Neuron (in vitro differentiated cells): ENCODE results near the gene KLKB1.
"Not testable (repeated sequence)": the region's sequence is repeated elsewhere in the genome, so short reads cannot be mapped to it uniquely, and the experiment has no call there.

Experiments
- H2AFZ ChIP-seq: one replicate; pipeline ENCODE4 v1.6.1; 2013; ENCODE audit warnings: low read depth, mild to moderate bottlenecking, inconsistent platforms, low read length, moderate library complexity
- H3K27me3 ChIP-seq: one replicate; pipeline ENCODE4 v1.6.1; 2013; ENCODE audit warnings: low read length; ENCODE audit not compliant: insufficient read depth
- H3K36me3 ChIP-seq: one replicate; pipeline ENCODE4 v1.6.1; 2013; ENCODE audit warnings: low read length; ENCODE audit not compliant: insufficient read depth
- H3K4me1 ChIP-seq: one replicate; pipeline ENCODE4 v1.6.1; 2013; ENCODE audit warnings: low read length; ENCODE audit not compliant: insufficient read depth
- H3K4me3 ChIP-seq: 2 replicates; pipeline ENCODE4 v1.5.1; 2013; ENCODE audit warnings: mild to moderate bottlenecking, low read length, moderate library complexity
- H3K9me3 ChIP-seq: one replicate; pipeline ENCODE4 v1.6.1; 2013; ENCODE audit warnings: low read length

The KLKB1 gene

GRCh38 chr4:186240452-186240847 lies 13.1 kb downstream of the KLKB1 start:
- H3K27me3 ChIP-seq: no peaks in the 10 kb centered on the region
- H3K4me3 ChIP-seq: no peak overlapping the region
- H3K9me3 ChIP-seq: no peaks in the 10 kb centered on the region
- no peaks in the 10 kb centered on the region for H3K36me3 ChIP-seq
- H2AFZ ChIP-seq: no peak overlapping the region
- H3K4me1 ChIP-seq: no peaks in the 10 kb centered on the region

GRCh38 chr4:186240848-186241491 lies 13.7 kb downstream of the KLKB1 start:
- H3K4me3 ChIP-seq: no peak overlapping the region
- no peaks in the 10 kb centered on the region for H3K27me3 ChIP-seq
- no peaks in the 10 kb centered on the region for H3K36me3 ChIP-seq
- no peak overlapping the region for H2AFZ ChIP-seq
- H3K9me3 ChIP-seq: no peaks in the 10 kb centered on the region
- H3K4me1 ChIP-seq: no peaks in the 10 kb centered on the region

- H3K4me1 ChIP-seq: no peaks in the 10 kb centered on the region
- H3K4me3 ChIP-seq: no peak overlapping the region
- H3K36me3 ChIP-seq: no peaks in the 10 kb centered on the region
- no peaks in the 10 kb centered on the region for H3K27me3 ChIP-seq
- H3K9me3 ChIP-seq: no peaks in the 10 kb centered on the region
- no peak overlapping the region for H2AFZ ChIP-seq
Observed at GRCh38 chr4:186241616-186242015, 14.3 kb downstream of the KLKB1 start.

- H3K36me3 ChIP-seq, H3K4me3 ChIP-seq, H3K9me3 ChIP-seq, H3K4me1 ChIP-seq, H3K27me3 ChIP-seq, H2AFZ ChIP-seq: not testable (repeated sequence)
Observed at GRCh38 chr4:186242031-186242430, 14.7 kb downstream of the KLKB1 start.

- Histone ChIP-seq H3K4me1 (no peaks in the 10 kb centered on the region), H3K9me3 (no peaks in the 10 kb centered on the region), H3K36me3 (no peaks in the 10 kb centered on the region), H3K27me3 (no peaks in the 10 kb centered on the region), H2AFZ (no peak overlapping the region), H3K4me3 (no peak overlapping the region)
Observed at GRCh38 chr4:186243331-186243730, 16.0 kb downstream of the KLKB1 start.

- peaks cover 2% of the 10 kb centered on the region for H3K4me1 ChIP-seq
- H3K36me3 ChIP-seq: no peaks in the 10 kb centered on the region
- no peak overlapping the region for H3K4me3 ChIP-seq
- no peaks in the 10 kb centered on the region for H3K9me3 ChIP-seq
- H2AFZ ChIP-seq: no peak overlapping the region
- H3K27me3 ChIP-seq: no peaks in the 10 kb centered on the region
Observed at GRCh38 chr4:186244835-186245234, 17.5 kb downstream of the KLKB1 start.

GRCh38 chr4:186247062-186247752 lies 19.9 kb downstream of the KLKB1 start:
- H3K4me3 ChIP-seq, H3K27me3 ChIP-seq, H3K36me3 ChIP-seq, H2AFZ ChIP-seq, H3K9me3 ChIP-seq: not testable (repeated sequence)
- H3K4me1 ChIP-seq: peaks cover 13% of the 10 kb centered on the region

GRCh38 chr4:186248643-186249042 lies 21.3 kb downstream of the KLKB1 start:
- Histone ChIP-seq H3K36me3 (no peaks in the 10 kb centered on the region), H3K9me3 (no peaks in the 10 kb centered on the region), H3K4me1 (peaks cover 13% of the 10 kb centered on the region), H3K4me3 (no peak overlapping the region), H3K27me3 (no peaks in the 10 kb centered on the region), H2AFZ (no peak overlapping the region)

GRCh38 chr4:186249785-186250754 lies 22.8 kb downstream of the KLKB1 start:
- Histone ChIP-seq H3K4me3 (no peak overlapping the region), H3K36me3 (no peaks in the 10 kb centered on the region), H3K27me3 (no peaks in the 10 kb centered on the region), H3K9me3 (no peaks in the 10 kb centered on the region), H2AFZ (no peak overlapping the region), H3K4me1 (peaks cover 13% of the 10 kb centered on the region)

- Histone ChIP-seq H3K4me3 (no peak overlapping the region), H3K36me3 (no peaks in the 10 kb centered on the region), H2AFZ (no peak overlapping the region), H3K27me3 (no peaks in the 10 kb centered on the region), H3K4me1 (peaks cover 13% of the 10 kb centered on the region), H3K9me3 (no peaks in the 10 kb centered on the region)
Observed at GRCh38 chr4:186250760-186251159, 23.5 kb downstream of the KLKB1 start.

GRCh38 chr4:186255122-186255521 lies 27.8 kb downstream of the KLKB1 start:
- Histone ChIP-seq H2AFZ (no peak overlapping the region), H3K36me3 (no peaks in the 10 kb centered on the region), H3K4me1 (peaks cover 8% of the 10 kb centered on the region), H3K4me3 (no peak overlapping the region), H3K27me3 (no peaks in the 10 kb centered on the region), H3K9me3 (no peaks in the 10 kb centered on the region)

- no peak overlapping the region for H3K4me3 ChIP-seq
- H3K9me3 ChIP-seq: no peaks in the 10 kb centered on the region
- no peaks in the 10 kb centered on the region for H3K36me3 ChIP-seq
- peaks cover 5% of the 10 kb centered on the region for H3K27me3 ChIP-seq
- no peak overlapping the region for H2AFZ ChIP-seq
- no peaks in the 10 kb centered on the region for H3K4me1 ChIP-seq
Observed at GRCh38 chr4:186258216-186258811, 31.0 kb downstream of the KLKB1 start.

- Histone ChIP-seq H3K4me3 (no peak overlapping the region), H3K9me3 (no peaks in the 10 kb centered on the region), H3K36me3 (no peaks in the 10 kb centered on the region), H2AFZ (no peak overlapping the region), H3K4me1 (no peaks in the 10 kb centered on the region), H3K27me3 (peaks cover 5% of the 10 kb centered on the region)
Observed at GRCh38 chr4:186260117-186260503, 32.8 kb downstream of the KLKB1 start.
